Endodermal cell (in vitro differentiated cells): ENCODE data around the gene TMEM238L. TPM values are rescaled to one million over a fixed set of nuclear protein-coding genes. Genes with fewer than 3 reads are reported as not detected.

Experiments used
- DNase-seq: peaks from one replicate; pipeline ENCODE4 v3.0.0-alpha.2; 2017
- H3K27ac ChIP-seq: 2 replicates; pipeline ENCODE4 v1.5.1; 2013; ENCODE audit warnings: mild to moderate bottlenecking, low read depth, low read length, moderate library complexity
- H3K27me3 ChIP-seq: 2 replicates; pipeline ENCODE4 v1.6.1; 2013; ENCODE audit warnings: mild to moderate bottlenecking, low read length, moderate library complexity; ENCODE audit not compliant: insufficient read depth, control insufficient read depth, poor library complexity, severe bottlenecking
- H3K36me3 ChIP-seq: 2 replicates; pipeline ENCODE4 v1.7.0; 2013; ENCODE audit warnings: mild to moderate bottlenecking, low read length, moderate library complexity; ENCODE audit not compliant: control insufficient read depth, insufficient read depth
- H3K4me1 ChIP-seq: one replicate; pipeline ENCODE4 v1.7.0; 2013; ENCODE audit warnings: low read length; ENCODE audit not compliant: control insufficient read depth, insufficient read depth
- H3K4me3 ChIP-seq: 2 replicates; pipeline ENCODE4 v1.5.1; 2013; ENCODE audit warnings: mild to moderate bottlenecking, low read length, moderate library complexity
- H3K9ac ChIP-seq: 2 replicates; pipeline ENCODE4 v1.6.1; 2013; ENCODE audit warnings: mild to moderate bottlenecking, low read length, moderate library complexity; ENCODE audit not compliant: poor library complexity, severe bottlenecking; ENCODE audit errors: extremely low read depth
- H3K9me3 ChIP-seq: 2 replicates; pipeline ENCODE4 v1.6.1; 2013; ENCODE audit warnings: mild to moderate bottlenecking, low read length, moderate library complexity; ENCODE audit not compliant: control insufficient read depth
- H3K27ac Mint-ChIP-seq: 2 replicates; pipeline ENCODE4 v1.8.0; 2020; ENCODE audit warnings: mixed read lengths
- H3K27me3 Mint-ChIP-seq: 2 replicates; pipeline ENCODE4 v1.8.0; 2021; ENCODE audit warnings: mild to moderate bottlenecking, mixed read lengths; ENCODE audit not compliant: insufficient read depth
- H3K36me3 Mint-ChIP-seq: 2 replicates; pipeline ENCODE4 v1.8.0; 2020; ENCODE audit warnings: low read depth, mixed read lengths
- H3K4me1 Mint-ChIP-seq: 2 replicates; pipeline ENCODE4 v1.8.0; 2020; ENCODE audit warnings: mixed read lengths
- H3K4me3 Mint-ChIP-seq: 2 replicates; pipeline ENCODE4 v1.8.0; 2020; ENCODE audit warnings: mild to moderate bottlenecking, moderate library complexity, mixed read lengths
- H3K9me3 Mint-ChIP-seq: 2 replicates; pipeline ENCODE4 v1.8.0; 2020; ENCODE audit warnings: mild to moderate bottlenecking, mixed read lengths
- CTCF ChIP-seq: fragments of 200-600 bp; sonication (generic); conservative IDR thresholded peaks from 2 replicates; pipeline ENCODE4 v1.5.0; 2021; ENCODE audit warnings: antibody characterized with exemption, mild to moderate bottlenecking
- WGBS, 2 experiments: methylation state at CpG; one replicate each; pipeline versions ENCODE4 v1.1.5 to v1.1.7; 2013; ENCODE audit warnings: missing lambda C conversion rate in 2 of 2, mixed read lengths in 1 of 2; ENCODE audit not compliant: insufficient coverage in 1 of 2, insufficient read length in 1 of 2; 5-methylcytosine and 5-hydroxymethylcytosine counted together
- total RNA-seq, 2 donors: library from RNA; stranded (reverse); fragmentation: NEBNext Ultra II Directional in 1 of 2; extraction: Animal tissue kit (Norgen Biotek cat#: 25700) in 1 of 2; gene quantifications; 2 replicates in 1 of 2; 3 replicates in 1 of 2; pipeline ENCODE4 v1.2.1, GENCODE V29; 2021

Gene TMEM238L
- total RNA-seq, 2 donors from 2014 or later: not detected

- Mint-ChIP-seq H3K36me3 (no peaks in the 10 kb centered on the region), H3K4me3 (no peak overlapping the region), H3K4me1 (peaks cover 14% of the 10 kb centered on the region), H3K27me3 (no peaks in the 10 kb centered on the region), H3K9me3 (no peaks in the 10 kb centered on the region), H3K27ac (no peak overlapping the region)
- no peaks in the 10 kb centered on the region for H3K36me3 ChIP-seq
- DNase-seq: no peak
- no peak for TF ChIP-seq CTCF
- H3K9ac ChIP-seq: no peak overlapping the region
- no peak overlapping the region for H3K27ac ChIP-seq
- H3K27me3 ChIP-seq: no peaks in the 10 kb centered on the region
- no peak overlapping the region for H3K4me3 ChIP-seq
- H3K9me3 ChIP-seq: no peaks in the 10 kb centered on the region
- peaks cover 10% of the 10 kb centered on the region for H3K4me1 ChIP-seq
- WGBS, 2 experiments: 96 to 100% methylated on average over 4 to 7 of the region's 7 CpGs
These were observed 10.6 kb downstream of the TMEM238L start for GRCh38 chr17:10793256-10793655.

DNA sequence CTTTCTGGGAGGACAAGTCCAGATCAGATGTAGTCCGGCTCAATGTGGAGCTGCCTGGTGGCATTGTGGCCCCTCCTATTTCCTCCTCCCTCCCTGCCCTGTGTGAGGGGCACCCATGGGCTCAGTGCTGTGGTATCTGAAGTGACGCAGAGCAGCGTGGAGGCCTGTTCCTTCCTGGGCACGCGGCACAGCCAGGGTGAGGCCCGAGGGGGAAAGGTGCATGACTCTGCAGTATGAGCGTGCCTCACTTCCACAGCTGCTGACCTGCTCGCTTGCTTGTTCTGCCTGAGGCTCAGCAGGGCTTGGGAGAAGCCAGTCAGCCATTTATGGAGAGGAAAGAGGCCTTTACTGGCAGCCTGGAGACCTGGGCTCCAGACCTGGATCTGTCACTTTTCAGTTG lies 11.7 kb downstream of the TMEM238L start:
- Mint-ChIP-seq H3K36me3 (no peaks in the 10 kb centered on the region), H3K9me3 (no peaks in the 10 kb centered on the region), H3K27me3 (no peaks in the 10 kb centered on the region), H3K27ac (no peak overlapping the region), H3K4me3 (no peak overlapping the region), H3K4me1 (peaks cover 14% of the 10 kb centered on the region)
- no peaks in the 10 kb centered on the region for H3K36me3 ChIP-seq
- no peak overlapping the region for H3K9ac ChIP-seq
- H3K9me3 ChIP-seq: no peaks in the 10 kb centered on the region
- no peak overlapping the region for H3K27ac ChIP-seq
- H3K4me1 ChIP-seq: peaks cover 4% of the 10 kb centered on the region
- no peak for DNase-seq
- WGBS, 2 experiments: 87 to 88% methylated on average over 4 to 8 of the region's 8 CpGs
- no peaks in the 10 kb centered on the region for H3K27me3 ChIP-seq
- TF ChIP-seq CTCF: no peak
- no peak overlapping the region for H3K4me3 ChIP-seq

DNA sequence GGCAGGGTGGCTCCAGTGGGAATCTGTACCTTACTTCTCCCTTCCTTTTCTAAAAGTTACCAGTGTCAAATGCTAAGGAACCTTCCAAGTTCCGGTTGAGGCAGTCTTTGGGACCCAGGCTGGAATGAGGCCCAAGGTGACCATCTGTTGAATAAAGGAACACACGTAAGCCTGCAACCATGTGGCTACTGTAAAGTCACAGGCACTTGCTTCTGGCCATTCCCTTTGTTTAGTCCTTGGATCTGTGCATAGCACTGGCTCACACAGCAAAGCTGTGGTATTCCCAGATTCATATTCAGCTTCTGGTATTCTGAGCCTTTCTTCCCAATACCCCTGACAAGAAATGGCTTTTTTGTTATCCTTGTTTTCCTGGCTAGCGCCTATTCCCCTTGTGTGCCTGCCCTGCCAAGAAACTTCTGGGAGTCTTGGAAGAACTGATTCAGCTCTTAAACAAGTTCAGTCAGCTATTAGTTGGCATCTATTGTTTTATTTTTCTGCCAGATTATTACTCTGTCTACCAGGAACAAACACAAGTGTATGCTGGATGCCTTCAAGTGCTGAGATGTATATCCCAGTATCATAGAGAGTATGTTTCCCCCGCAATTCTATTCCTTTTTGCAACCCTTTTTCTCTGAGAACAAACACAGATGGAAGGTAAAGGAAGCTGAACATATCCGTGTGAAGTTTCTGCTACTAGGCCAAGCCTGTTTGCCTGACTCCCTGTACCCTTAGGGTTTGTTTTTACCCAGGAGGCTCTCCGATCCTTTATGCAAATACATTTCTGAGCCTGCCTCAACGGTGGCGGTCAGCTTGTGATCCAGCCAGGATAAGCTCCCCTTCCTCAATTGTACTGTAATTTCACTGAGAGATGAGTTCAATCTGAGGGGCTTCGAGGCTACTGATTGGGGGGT lies 13.2 kb downstream of the TMEM238L start:
- Mint-ChIP-seq H3K4me1 (peaks cover 14% of the 10 kb centered on the region), H3K9me3 (no peaks in the 10 kb centered on the region), H3K4me3 (no peak overlapping the region), H3K27me3 (no peaks in the 10 kb centered on the region), H3K27ac (no peak overlapping the region), H3K36me3 (no peaks in the 10 kb centered on the region)
- Histone ChIP-seq H3K9me3 (no peaks in the 10 kb centered on the region), H3K9ac (no peak overlapping the region), H3K27ac (no peak overlapping the region), H3K4me3 (no peak overlapping the region), H3K27me3 (no peaks in the 10 kb centered on the region), H3K4me1 (peaks cover 4% of the 10 kb centered on the region), H3K36me3 (no peaks in the 10 kb centered on the region)
- DNase-seq: no peak
- WGBS, 2 experiments: 83 to 89% methylated on average over 8 to 9 of the region's 9 CpGs
- TF ChIP-seq CTCF: no peak
